Uterus (tissue), 4 donors: ENCODE data around the gene PANK4. TPM values are rescaled to one million over a fixed set of nuclear protein-coding genes. Genes with fewer than 3 reads are reported as not detected.
"Not testable (repeated sequence)": the region's sequence is repeated elsewhere in the genome, so short reads cannot be mapped to it uniquely, and the experiment has no call there.

Experiments used
- DNase-seq, 2 donors: peaks; one replicate each; pipeline ENCODE4 v3.0.0-alpha.2; 2019 to 2020
- H3K27ac ChIP-seq, 2 donors: fragments of 200-600 bp; sonication (generic); 1 replicate in 1 of 2; 2 replicates in 1 of 2; pipeline ENCODE4 v1.5.1; 2016 to 2018
- H3K27me3 ChIP-seq, 2 donors: fragments of 200-600 bp; sonication (generic); one replicate each; pipeline ENCODE4 v1.5.1; 2018 to 2019; ENCODE audit warnings: control low read depth in 1 of 2
- H3K36me3 ChIP-seq, 2 donors: fragments of 200-600 bp; sonication (generic); one replicate each; pipeline ENCODE4 v1.5.1; 2019; ENCODE audit warnings: control low read depth in 1 of 2
- H3K4me1 ChIP-seq, 2 donors: fragments of 200-600 bp; sonication (generic); one replicate each; pipeline ENCODE4 v1.5.1; 2018 to 2019; ENCODE audit warnings: control low read depth in 1 of 2
- H3K4me3 ChIP-seq, 2 donors: fragments of 200-600 bp; sonication (generic); 1 replicate in 1 of 2; 2 replicates in 1 of 2; pipeline ENCODE4 v1.5.1; 2018 to 2019; ENCODE audit warnings: mild to moderate bottlenecking in 1 of 2
- H3K9me3 ChIP-seq, 2 donors: fragments of 200-600 bp; sonication (generic); one replicate each; pipeline ENCODE4 v1.5.1; 2019; ENCODE audit warnings: control low read depth in 1 of 2
- CTCF ChIP-seq, 4 experiments: fragments of 200-600 bp in 2 of 4; fragments of 450-650 bp in 2 of 4; sonication (generic) in 2 of 4; IDR thresholded peaks; one replicate each; pipeline ENCODE4 v1.5.1; 2016 to 2019; ENCODE audit warnings: antibody characterized with exemption in 4 of 4, mild to moderate bottlenecking in 2 of 4, moderate library complexity in 1 of 4
- POLR2A ChIP-seq, 2 donors: fragments of 450-650 bp; IDR thresholded peaks; one replicate each; pipeline ENCODE4 v1.6.1; 2016; ENCODE audit warnings: antibody characterized with exemption in 2 of 2, mild to moderate bottlenecking in 1 of 2, moderate library complexity in 1 of 2
- intact Hi-C: fragments of 100-400 bp; cut with DNase I; formaldehyde crosslinking; loops from one replicate; pipeline ENCODE4 v1.15.1; 2023; ENCODE audit warnings: low total_unique reads
- total RNA-seq, 4 donors: library from RNA; depleted of rRNA in 3 of 4; stranded (reverse); fragments of >200 nt in 3 of 4; gene quantifications; one replicate each; pipeline versions ENCODE4 v1.1.0 to v1.2.4, GENCODE V29; 2014 to 2023
- donor health status: DM: yes; HTN: yes; CAD: no.

Gene PANK4
- total RNA-seq, 4 donors from 2014 or later, result 29.2 to 43.9 (median 33.6) TPM

GRCh38 chr1:2569060-2569459 lies 42.7 kb upstream of the PANK4 start:
- no peaks in the 10 kb centered on the region for H3K27me3 ChIP-seq
- no peak overlapping the region for H3K27ac ChIP-seq
- no peaks in the 10 kb centered on the region for H3K36me3 ChIP-seq
- H3K9me3 ChIP-seq, result no peaks in the 10 kb centered on the region
- DNase-seq, result no peak
- H3K4me3 ChIP-seq, result no peak overlapping the region
- intact Hi-C loops, result no loop called here
- no peaks in the 10 kb centered on the region for H3K4me1 ChIP-seq
- no peak for TF ChIP-seq CTCF (IDR thresholded peaks at IDR 0.05)
- no peak for TF ChIP-seq POLR2A (IDR thresholded peaks at IDR 0.05)

- H3K36me3 ChIP-seq, intact Hi-C loops, H3K27ac ChIP-seq, DNase-seq, H3K4me1 ChIP-seq, H3K27me3 ChIP-seq, H3K9me3 ChIP-seq, H3K4me3 ChIP-seq: not testable (repeated sequence)
Measured at GRCh38 chr1:2568187-2568816, 41.9 kb upstream of the PANK4 start.

- no peaks in the 10 kb centered on the region for H3K9me3 ChIP-seq
- TF ChIP-seq POLR2A (IDR thresholded peaks at IDR 0.05), result no peak
- TF ChIP-seq CTCF (IDR thresholded peaks at IDR 0.05), result no peak
- no peaks in the 10 kb centered on the region for H3K4me1 ChIP-seq
- no peaks in the 10 kb centered on the region for H3K36me3 ChIP-seq
- H3K27me3 ChIP-seq, result no peaks in the 10 kb centered on the region
- H3K27ac ChIP-seq, result no peak overlapping the region
- intact Hi-C loops, result no loop called here
- H3K4me3 ChIP-seq, result no peak overlapping the region
- no peak for DNase-seq
Measured at GRCh38 chr1:2567083-2567679, 40.8 kb upstream of the PANK4 start.

- DNase-seq, result no peak
- TF ChIP-seq CTCF (IDR thresholded peaks at IDR 0.05), result no peak
- TF ChIP-seq POLR2A (IDR thresholded peaks at IDR 0.05), result no peak
- no peak overlapping the region for H3K4me3 ChIP-seq
- H3K27me3 ChIP-seq, result no peaks in the 10 kb centered on the region
- no peaks in the 10 kb centered on the region for H3K9me3 ChIP-seq
- no peaks in the 10 kb centered on the region for H3K4me1 ChIP-seq
- H3K27ac ChIP-seq, result no peak overlapping the region
- no peaks in the 10 kb centered on the region for H3K36me3 ChIP-seq
- intact Hi-C loops, result no loop called here
Measured at GRCh38 chr1:2566101-2567045, 40.0 kb upstream of the PANK4 start.

GRCh38 chr1:2564815-2565374 lies 38.5 kb upstream of the PANK4 start:
- Histone ChIP-seq H3K4me1 (no peaks in the 10 kb centered on the region), H3K9me3 (no peaks in the 10 kb centered on the region), H3K36me3 (no peaks in the 10 kb centered on the region), H3K27ac (no peak overlapping the region), H3K4me3 (no peak overlapping the region), H3K27me3 (no peaks in the 10 kb centered on the region)
- intact Hi-C loops, result no loop called here
- no peak for TF ChIP-seq CTCF (IDR thresholded peaks at IDR 0.05)
- TF ChIP-seq POLR2A (IDR thresholded peaks at IDR 0.05), result no peak
- DNase-seq, result no peak
